NCI-H187 treated with DMSO at 0.1 percent for 48 hours (cell line): ENCODE results near the gene RNF141.

Experiments
- DNase-seq: peaks from one replicate; lab custom pipeline; 2025; lab: John Stamatoyannopoulos, UW

RNF141 gene

GRCh38 chr11:10522921-10523320 lies 18.1 kb downstream of the RNF141 start:
- no peak for DNase-seq

DNA sequence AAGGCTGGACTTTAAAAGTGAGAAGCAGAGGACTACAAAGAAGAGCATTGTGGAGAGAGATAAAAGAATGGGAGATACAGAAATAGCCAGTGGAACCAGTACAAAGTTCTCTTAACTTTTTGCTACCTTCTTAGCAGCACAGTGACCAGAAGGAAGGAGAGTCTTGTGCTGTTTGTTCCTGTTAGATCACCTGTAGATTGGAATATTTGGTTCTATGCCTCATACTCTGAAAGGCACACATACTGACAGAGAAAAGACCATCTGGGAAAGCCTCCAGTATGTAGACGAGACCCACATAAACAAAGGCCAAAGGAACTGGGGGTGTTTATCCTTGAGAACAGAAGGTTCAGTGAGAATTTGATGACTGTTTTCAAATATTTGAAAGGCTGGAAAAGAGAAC lies 18.7 kb downstream of the RNF141 start:
- no peak for DNase-seq

GRCh38 chr11:10520562-10520961 lies 20.4 kb downstream of the RNF141 start:
- DNase-seq = no peak

DNA sequence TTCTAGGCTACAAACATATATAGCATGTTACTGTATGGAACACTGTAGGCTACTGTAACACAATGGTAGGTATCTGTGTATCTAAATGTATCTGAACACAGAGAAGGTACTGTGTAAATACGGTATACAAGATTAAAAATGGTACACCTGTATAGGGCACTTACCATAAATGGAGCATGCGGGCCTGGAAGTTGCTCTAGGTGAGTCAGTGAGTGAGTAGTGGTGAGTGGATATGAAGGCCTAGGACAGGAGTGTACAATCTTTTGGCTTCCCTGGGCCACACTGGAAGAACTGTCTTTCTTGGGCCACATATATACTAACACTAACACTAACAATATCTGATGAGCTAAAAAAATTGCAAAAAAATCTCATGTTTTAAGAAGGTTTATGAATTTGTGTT lies 21.4 kb downstream of the RNF141 start:
- no peak for DNase-seq

- DNase-seq = no peak
Observed at GRCh38 chr11:10518891-10519290, 22.1 kb downstream of the RNF141 start.

- no peak for DNase-seq
Observed at GRCh38 chr11:10518123-10518522, 22.9 kb downstream of the RNF141 start.

DNA sequence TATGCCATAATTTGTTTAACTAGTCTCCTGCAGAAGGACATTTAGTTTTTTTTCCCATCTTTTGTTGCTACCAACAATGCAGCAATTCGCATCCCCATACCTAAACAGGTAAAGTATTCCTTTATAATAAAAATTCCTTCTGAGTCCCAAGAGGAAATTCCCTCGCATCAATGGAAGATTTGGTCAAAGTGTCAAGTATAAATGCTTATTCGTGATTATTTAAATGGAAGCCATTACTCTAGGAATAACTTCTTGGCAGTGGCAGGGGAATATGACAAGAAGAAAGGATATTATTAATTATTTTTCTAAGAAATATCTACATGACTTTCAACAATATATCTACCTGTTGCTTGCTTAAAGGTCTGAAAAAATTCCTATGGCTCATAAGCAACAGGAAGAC lies 25.6 kb downstream of the RNF141 start:
- no peak for DNase-seq

GRCh38 chr11:10514709-10515108 lies 26.3 kb downstream of the RNF141 start:
- no peak for DNase-seq

DNA sequence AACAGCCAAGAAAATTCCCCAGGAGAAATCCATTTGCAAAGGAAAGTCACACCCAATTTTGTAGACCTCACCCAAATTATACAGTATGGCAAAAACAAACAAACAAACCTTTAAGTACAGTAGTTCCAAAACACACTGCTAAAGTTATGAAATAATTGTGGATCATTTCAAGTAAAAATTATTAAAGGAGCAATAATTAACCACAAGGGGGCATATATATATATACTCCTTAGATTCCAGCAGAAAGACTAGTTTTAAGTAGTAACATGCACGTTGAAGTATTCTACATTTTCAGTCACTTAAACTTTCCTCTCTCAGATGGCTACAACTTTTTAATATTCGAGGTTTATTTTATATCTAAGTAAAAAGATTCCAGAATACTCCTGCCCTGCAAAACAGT lies 26.8 kb downstream of the RNF141 start:
- DNase-seq = no peak

GRCh38 chr11:10511181-10511621 lies 29.8 kb downstream of the RNF141 start:
- DNase-seq = no peak

- DNase-seq = no peak
Observed at GRCh38 chr11:10506008-10506370, 35.0 kb downstream of the RNF141 start.

DNA sequence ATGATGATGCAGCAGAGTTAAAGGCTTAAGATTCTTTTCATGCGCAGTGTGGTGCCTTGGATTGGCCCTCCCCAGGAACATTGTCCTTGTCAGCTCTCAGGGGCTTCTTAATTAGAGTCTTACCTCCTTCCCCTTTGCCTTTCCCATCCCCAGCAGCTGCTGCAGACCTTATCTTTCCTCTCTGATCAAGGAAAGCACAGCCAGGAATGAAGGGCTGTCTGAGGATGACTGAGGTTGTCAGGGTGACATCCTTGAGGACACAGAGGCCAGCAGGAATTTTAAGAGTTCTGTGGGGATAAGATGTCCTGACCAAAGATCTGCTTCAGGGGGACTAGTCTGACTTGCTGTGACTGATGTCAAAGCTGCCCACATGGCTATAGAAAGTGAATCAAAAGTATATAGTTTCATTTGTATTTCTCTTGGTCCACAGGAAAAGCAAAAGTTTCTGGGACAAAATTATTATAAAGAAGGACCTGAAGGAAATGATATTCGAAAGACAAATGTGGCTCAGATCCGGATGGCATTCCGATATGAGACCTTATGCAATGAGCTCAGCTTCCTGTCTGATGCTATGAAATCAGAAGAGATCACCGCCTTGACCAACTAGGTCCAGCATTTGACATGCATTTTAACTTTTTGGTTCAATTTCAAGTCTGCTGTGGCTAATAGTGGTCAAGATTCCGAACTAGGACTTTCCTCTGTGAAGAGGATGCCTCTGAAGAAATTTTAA lies 35.5 kb downstream of the RNF141 start:
- no peak for DNase-seq

GRCh38 chr11:10504490-10504889 lies 36.5 kb downstream of the RNF141 start:
- peak; percentile 86 for DNase-seq

- peak; percentile 35 for DNase-seq
Observed at GRCh38 chr11:10503777-10504480, 37.1 kb downstream of the RNF141 start.

DNA sequence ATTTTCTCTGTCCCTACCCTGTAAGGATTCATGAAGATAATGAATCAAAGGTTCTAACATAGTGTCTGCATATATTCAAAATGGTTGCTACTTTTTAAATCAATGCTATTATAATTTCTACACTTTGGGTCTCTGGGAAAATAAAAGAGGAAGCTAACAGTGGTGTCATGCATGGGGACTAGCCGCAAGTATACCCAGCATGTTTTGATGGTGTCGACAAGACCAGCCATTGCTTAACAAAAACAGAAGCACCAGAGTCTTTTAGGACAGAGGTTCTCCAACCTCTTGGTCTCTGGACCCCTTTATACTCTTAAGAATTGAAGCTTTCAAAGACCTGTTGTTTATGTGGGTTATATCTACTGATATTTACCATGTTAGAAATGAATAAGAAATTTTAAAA lies 37.8 kb downstream of the RNF141 start:
- no peak for DNase-seq

- no peak for DNase-seq
Observed at GRCh38 chr11:10502770-10503169, 38.2 kb downstream of the RNF141 start.

DNA sequence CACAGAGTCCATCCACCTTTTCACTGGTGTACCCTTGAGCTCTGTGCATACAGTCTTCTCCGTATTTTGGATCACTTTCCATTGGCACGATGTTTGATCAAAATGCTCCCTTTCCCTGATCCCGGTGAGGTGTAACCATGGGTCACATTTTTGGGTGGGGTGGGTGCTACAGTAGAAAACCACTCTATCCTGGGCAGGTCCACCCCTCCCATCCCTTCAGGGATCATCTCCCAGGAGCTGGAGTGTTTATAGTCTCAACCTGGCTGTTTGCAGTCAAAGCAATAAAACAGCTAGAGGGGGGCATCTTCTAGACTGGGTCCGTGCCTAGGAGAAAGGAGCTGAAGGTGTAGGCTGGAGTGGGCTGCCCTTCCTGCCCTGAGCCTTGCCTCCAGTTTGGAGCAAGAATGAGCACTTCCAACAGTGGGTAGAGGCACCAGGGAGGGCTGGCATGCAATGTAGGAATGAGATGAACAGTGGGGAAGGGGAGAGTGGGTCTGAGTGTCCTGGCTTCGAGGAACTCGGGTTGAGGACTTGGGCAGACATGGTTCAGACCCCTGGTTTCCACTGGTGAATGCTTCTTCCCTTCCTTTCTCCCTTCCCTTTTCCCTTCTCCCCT lies 38.8 kb downstream of the RNF141 start:
- no peak for DNase-seq

GRCh38 chr11:10500757-10501684 lies 40.0 kb downstream of the RNF141 start:
- no peak for DNase-seq

- DNase-seq = no peak
Observed at GRCh38 chr11:10499874-10500601, 40.9 kb downstream of the RNF141 start.

- DNase-seq = no peak
Observed at GRCh38 chr11:10499452-10499851, 41.5 kb downstream of the RNF141 start.

- no peak for DNase-seq
Observed at GRCh38 chr11:10498426-10499250, 42.3 kb downstream of the RNF141 start.
